ENCODE results near the gene TDP2.

The TDP2 gene

GRCh38 chr6:24666641-24667377 lies at the start of gene TDP2, which contains the start of gene ACOT13:
Gene TDP2, minus strand, starts transcription at chr6:24666899. Its CDS starts 37 bp downstream, at chr6:24666862.
Gene ACOT13, plus strand, starts transcription at chr6:24667077. Its CDS starts 187 bp downstream, at chr6:24667264.
- DNase-seq: peak; percentile 83 to 94

GRCh38 chr6:24710519-24711303 lies 44.0 kb upstream of the TDP2 start:
- no peak for DNase-seq

- DNase-seq: no peak
Observed at GRCh38 chr6:24709014-24709711, 42.5 kb upstream of the TDP2 start.

GRCh38 chr6:24708612-24709011 lies 41.9 kb upstream of the TDP2 start:
- DNase-seq: no peak

- no peak for DNase-seq
Observed at GRCh38 chr6:24704468-24704867, 37.8 kb upstream of the TDP2 start.

GRCh38 chr6:24702720-24703282 lies 36.1 kb upstream of the TDP2 start:
- no peak for DNase-seq

GRCh38 chr6:24699521-24700359 lies 33.0 kb upstream of the TDP2 start:
- DNase-seq: no peak

GRCh38 chr6:24696097-24696496 lies 29.4 kb upstream of the TDP2 start:
- DNase-seq: no peak

GRCh38 chr6:24695635-24696034 lies 28.9 kb upstream of the TDP2 start:
- DNase-seq: peak in 1 of 2 donors; percentile 16

- DNase-seq: no peak
Observed at GRCh38 chr6:24694198-24694597, 27.5 kb upstream of the TDP2 start.

GRCh38 chr6:24692848-24693592 lies 26.3 kb upstream of the TDP2 start:
- no peak for DNase-seq

GRCh38 chr6:24692415-24692814 lies 25.7 kb upstream of the TDP2 start:
- no peak for DNase-seq

- no peak for DNase-seq
Observed at GRCh38 chr6:24692003-24692402, 25.3 kb upstream of the TDP2 start.

GRCh38 chr6:24691550-24691949 lies 24.9 kb upstream of the TDP2 start:
- DNase-seq: no peak

GRCh38 chr6:24690593-24690992 lies 23.9 kb upstream of the TDP2 start:
- DNase-seq: no peak

- DNase-seq: no peak
Observed at GRCh38 chr6:24689964-24690363, 23.3 kb upstream of the TDP2 start.

GRCh38 chr6:24686946-24687345 lies 20.2 kb upstream of the TDP2 start:
- no peak for DNase-seq

GRCh38 chr6:24686408-24686807 lies 19.7 kb upstream of the TDP2 start:
- DNase-seq: no peak

- no peak for DNase-seq
Observed at GRCh38 chr6:24683297-24684296, 16.9 kb upstream of the TDP2 start.

- no peak for DNase-seq
Observed at GRCh38 chr6:24680582-24680981, 13.9 kb upstream of the TDP2 start.

Data from bone marrow (tissue), 2 donors.